ENCODE data around the gene SYNPO2L.
"Not testable (repeated sequence)": the region's sequence is repeated elsewhere in the genome, so short reads cannot be mapped to it uniquely, and the experiment has no call there.

DNA sequence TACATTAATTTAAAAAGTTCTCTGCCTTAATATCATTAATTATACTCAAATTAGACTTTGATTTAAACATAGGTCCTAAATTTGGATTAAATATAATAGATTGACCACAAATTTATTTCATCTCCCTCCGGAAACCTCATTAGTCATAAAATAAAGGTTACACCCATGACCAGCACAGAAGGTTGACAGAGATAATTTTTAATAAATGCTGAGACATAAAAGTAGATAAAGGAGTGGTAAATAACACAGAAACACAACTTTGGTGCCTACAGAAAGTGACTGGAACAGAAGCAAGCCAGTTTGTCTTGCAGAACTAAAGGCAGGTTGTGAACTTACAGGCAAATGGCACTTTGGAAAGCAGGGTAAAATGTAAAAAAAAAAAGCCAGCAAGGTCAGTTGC lies 31.8 kb upstream of the SYNPO2L start:
- TF ChIP-seq, protein P1, sequence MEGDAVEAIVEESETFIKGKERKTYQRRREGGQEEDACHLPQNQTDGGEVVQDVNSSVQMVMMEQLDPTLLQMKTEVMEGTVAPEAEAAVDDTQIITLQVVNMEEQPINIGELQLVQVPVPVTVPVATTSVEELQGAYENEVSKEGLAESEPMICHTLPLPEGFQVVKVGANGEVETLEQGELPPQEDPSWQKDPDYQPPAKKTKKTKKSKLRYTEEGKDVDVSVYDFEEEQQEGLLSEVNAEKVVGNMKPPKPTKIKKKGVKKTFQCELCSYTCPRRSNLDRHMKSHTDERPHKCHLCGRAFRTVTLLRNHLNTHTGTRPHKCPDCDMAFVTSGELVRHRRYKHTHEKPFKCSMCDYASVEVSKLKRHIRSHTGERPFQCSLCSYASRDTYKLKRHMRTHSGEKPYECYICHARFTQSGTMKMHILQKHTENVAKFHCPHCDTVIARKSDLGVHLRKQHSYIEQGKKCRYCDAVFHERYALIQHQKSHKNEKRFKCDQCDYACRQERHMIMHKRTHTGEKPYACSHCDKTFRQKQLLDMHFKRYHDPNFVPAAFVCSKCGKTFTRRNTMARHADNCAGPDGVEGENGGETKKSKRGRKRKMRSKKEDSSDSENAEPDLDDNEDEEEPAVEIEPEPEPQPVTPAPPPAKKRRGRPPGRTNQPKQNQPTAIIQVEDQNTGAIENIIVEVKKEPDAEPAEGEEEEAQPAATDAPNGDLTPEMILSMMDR (conservative IDR thresholded peaks at IDR 0.05 in 1 of 2, IDR thresholded peaks at IDR 0.05 in 1 of 2; ENCODE audit: low read depth in 1 of 2, low read length in 2 of 2): not testable (repeated sequence)
- not testable (repeated sequence) for TF ChIP-seq EZH2 (IDR thresholded peaks at IDR 0.05; ENCODE audit: low read length, missing control alignments)

All from fibroblast of lung (primary cell).